CD4-positive, alpha-beta memory T cell (primary cell): ENCODE measurements around the gene LRRC49. TPM values are rescaled to one million over a fixed set of nuclear protein-coding genes. Genes with fewer than 3 reads are reported as not detected.
"Not testable (repeated sequence)": the region's sequence is repeated elsewhere in the genome, so short reads cannot be mapped to it uniquely, and the experiment has no call there.

ENCODE experiments used
- CTCF ChIA-PET: fragments of 350-600 bp; sonication (Branson Sonifier 250); formaldehyde crosslinking; loops from one replicate; lab custom pipeline; 2021; ENCODE audit warnings: inconsistent platforms; ENCODE audit not compliant: partially characterized antibody; lab: Charles Lee
- POLR2A ChIA-PET: fragments of 350-600 bp; sonication (Branson Sonifier 250); formaldehyde crosslinking; loops from one replicate; lab custom pipeline; 2021; ENCODE audit not compliant: partially characterized antibody; lab: Charles Lee
- DNase-seq, 5 donors: peaks; one replicate each; pipeline versions ENCODE4 v3.0.0 to v3.0.0-alpha.2; 2020 to 2022; ENCODE audit warnings: mixed read lengths in 1 of 5
- H3K27ac ChIP-seq: one replicate; pipeline ENCODE4 v1.7.0; 2013; ENCODE audit warnings: low read depth, low read length
- H3K27me3 ChIP-seq: 2 replicates; pipeline ENCODE4 v1.7.0; 2013; ENCODE audit warnings: mild to moderate bottlenecking, low read length, moderate library complexity; ENCODE audit not compliant: insufficient read depth
- H3K36me3 ChIP-seq: 2 replicates; pipeline ENCODE4 v1.7.0; 2013; ENCODE audit warnings: mild to moderate bottlenecking, low read length, moderate library complexity; ENCODE audit not compliant: insufficient read depth
- H3K4me1 ChIP-seq: 2 replicates; pipeline ENCODE4 v1.7.0; 2013; ENCODE audit warnings: mild to moderate bottlenecking, low read length, moderate library complexity; ENCODE audit not compliant: insufficient read depth
- H3K4me3 ChIP-seq, 2 donors: one replicate each; pipeline ENCODE4 v1.7.0; 2013; ENCODE audit warnings: low read length in 2 of 2, mild to moderate bottlenecking in 1 of 2
- H3K9me3 ChIP-seq, 2 donors: one replicate each; pipeline ENCODE4 v1.7.0; 2013; ENCODE audit warnings: low read length in 2 of 2, control low read depth in 1 of 2; ENCODE audit not compliant: control insufficient read depth in 1 of 2
- H3K27ac Mint-ChIP-seq, 7 donors: one replicate each; pipeline ENCODE4 v1.8.0; 2020 to 2021; ENCODE audit warnings: mixed read lengths in 7 of 7, mild to moderate bottlenecking in 6 of 7, inconsistent platforms in 3 of 7, moderate library complexity in 3 of 7
- H3K27me3 Mint-ChIP-seq, 2 donors: one replicate each; pipeline ENCODE4 v1.8.0; 2020 to 2021; ENCODE audit warnings: mixed read lengths in 2 of 2
- H3K36me3 Mint-ChIP-seq, 2 donors: one replicate each; pipeline ENCODE4 v1.8.0; 2020 to 2021; ENCODE audit warnings: mixed read lengths in 2 of 2, inconsistent platforms in 1 of 2, mild to moderate bottlenecking in 1 of 2
- H3K4me1 Mint-ChIP-seq, 4 donors: one replicate each; pipeline ENCODE4 v1.8.0; 2020 to 2021; ENCODE audit warnings: mixed read lengths in 4 of 4, mild to moderate bottlenecking in 1 of 4
- H3K4me3 Mint-ChIP-seq, 8 donors: one replicate each; pipeline ENCODE4 v1.8.0; 2020 to 2021; ENCODE audit warnings: mixed read lengths in 8 of 8, mild to moderate bottlenecking in 7 of 8, moderate library complexity in 6 of 8, inconsistent platforms in 3 of 8
- H3K9me3 Mint-ChIP-seq, 8 donors: one replicate each; pipeline ENCODE4 v1.8.0; 2020 to 2021; ENCODE audit warnings: mixed read lengths in 8 of 8, mild to moderate bottlenecking in 5 of 8, inconsistent platforms in 3 of 8, moderate library complexity in 1 of 8
- intact Hi-C: fragments of 100-400 bp; cut with micrococcal nuclease; formaldehyde crosslinking; loops from one replicate; pipeline ENCODE4 v1.15.1; 2023
- polyA plus RNA-seq, 2 donors: library from polyadenylated mRNA; unstranded; fragments of 300-500 nt; fragmentation: Illumina TruSeq; gene quantifications; one replicate each; pipeline ENCODE4 v1.2.3, GENCODE V29; 2021
- total RNA-seq, 2 experiments: library from RNA; stranded (reverse); gene quantifications; one replicate each; pipeline ENCODE4 v1.2.3, GENCODE V29; 2021

The LRRC49 gene
- total and polyA plus RNA-seq, 4 experiments from 2014 or later = 0.20 to 0.75 (median 0.50) TPM; not detected in 1

DNA sequence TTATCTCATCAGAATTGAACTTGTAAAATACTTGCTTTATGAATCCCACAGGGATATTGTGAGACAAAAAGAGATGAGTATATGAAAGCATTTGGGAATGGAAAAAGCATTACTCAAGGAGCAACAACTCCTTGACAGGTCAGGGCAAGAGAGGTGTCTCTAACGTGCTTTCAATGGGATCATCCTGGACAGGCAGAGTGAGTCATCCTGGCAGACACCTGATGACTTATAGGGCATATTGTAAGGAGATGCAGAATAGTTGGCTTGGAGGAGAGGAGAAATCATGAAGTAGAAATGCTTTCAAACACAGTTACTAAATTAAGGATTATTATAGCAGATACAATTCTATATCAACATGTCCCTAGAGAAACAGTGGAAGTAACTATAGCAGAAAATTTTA, 150.7 kb downstream of the LRRC49 start:
- DNase-seq = no peak
- Mint-ChIP-seq H3K27me3 (peaks cover 2 to 6% of the 10 kb centered on the region in 2 donors), H3K4me3 (no peak overlapping the region), H3K36me3 (no peaks in the 10 kb centered on the region), H3K4me1 (no peaks in the 10 kb centered on the region), H3K9me3 (no peaks in the 10 kb centered on the region), H3K27ac (no peak overlapping the region)
- Histone ChIP-seq H3K27me3 (no peaks in the 10 kb centered on the region), H3K4me3 (no peak overlapping the region), H3K4me1 (no peaks in the 10 kb centered on the region), H3K9me3 (no peaks in the 10 kb centered on the region), H3K27ac (no peak overlapping the region), H3K36me3 (no peaks in the 10 kb centered on the region)
- intact Hi-C loops = no loop called here
- CTCF ChIA-PET = no interaction called here
- POLR2A ChIA-PET = no interaction called here

DNA sequence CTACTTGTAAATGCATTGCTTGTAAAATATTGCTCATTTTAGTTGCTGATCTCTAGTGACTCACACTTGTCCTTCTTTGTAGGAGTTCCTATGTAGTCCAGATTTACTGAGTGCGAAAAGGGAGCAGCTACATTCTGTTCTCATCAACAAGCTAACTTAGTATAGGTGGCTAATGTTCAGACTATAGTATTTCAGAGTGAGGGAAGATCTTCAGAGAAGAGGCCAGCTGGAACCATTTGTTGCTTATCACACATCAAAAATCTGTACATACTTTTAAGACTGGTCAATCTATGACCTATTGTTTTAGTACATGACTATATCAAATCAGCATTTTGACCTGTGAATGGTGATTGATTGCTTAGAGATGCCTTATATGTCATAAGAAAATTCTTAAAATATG, 151.4 kb downstream of the LRRC49 start:
- no peaks in the 10 kb centered on the region for H3K4me1 ChIP-seq
- no peaks in the 10 kb centered on the region for H3K36me3 ChIP-seq
- Mint-ChIP-seq H3K4me3 (no peak overlapping the region), H3K27ac (no peak overlapping the region), H3K27me3 (peaks cover 4 to 6% of the 10 kb centered on the region in 2 donors), H3K9me3 (no peaks in the 10 kb centered on the region), H3K36me3 (no peaks in the 10 kb centered on the region), H3K4me1 (no peaks in the 10 kb centered on the region)
- POLR2A ChIA-PET = no interaction called here
- no peak overlapping the region for H3K4me3 ChIP-seq
- CTCF ChIA-PET = no interaction called here
- intact Hi-C loops = no loop called here
- no peaks in the 10 kb centered on the region for H3K9me3 ChIP-seq
- no peaks in the 10 kb centered on the region for H3K27me3 ChIP-seq
- no peak for DNase-seq
- no peak overlapping the region for H3K27ac ChIP-seq

DNA sequence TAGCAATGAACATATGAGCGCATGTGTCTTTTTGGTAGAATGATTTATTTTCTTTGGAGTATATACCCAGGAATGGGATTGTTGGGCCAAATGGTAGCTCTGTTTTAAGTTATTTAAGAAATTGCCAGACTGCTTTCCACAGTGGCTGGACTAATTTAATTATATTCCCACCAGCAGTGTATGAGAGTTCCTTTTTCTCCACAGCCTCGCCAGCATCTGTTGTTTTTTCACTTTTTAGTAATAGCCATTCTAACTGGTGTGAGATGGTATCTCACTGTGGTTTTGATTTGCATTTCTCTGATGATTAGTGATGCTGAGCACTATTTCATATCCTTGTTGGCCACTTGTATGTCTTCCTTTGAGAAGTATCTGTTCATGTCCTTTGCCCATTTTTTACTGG, 153.5 kb downstream of the LRRC49 start:
- POLR2A ChIA-PET, CTCF ChIA-PET, H3K4me1 ChIP-seq, H3K27me3 ChIP-seq, H3K27ac ChIP-seq, H3K9me3 Mint-ChIP-seq, H3K4me1 Mint-ChIP-seq, H3K9me3 ChIP-seq, H3K4me3 ChIP-seq, intact Hi-C loops, H3K27me3 Mint-ChIP-seq, DNase-seq, H3K4me3 Mint-ChIP-seq, H3K36me3 Mint-ChIP-seq, H3K36me3 ChIP-seq, H3K27ac Mint-ChIP-seq: not testable (repeated sequence)

DNA sequence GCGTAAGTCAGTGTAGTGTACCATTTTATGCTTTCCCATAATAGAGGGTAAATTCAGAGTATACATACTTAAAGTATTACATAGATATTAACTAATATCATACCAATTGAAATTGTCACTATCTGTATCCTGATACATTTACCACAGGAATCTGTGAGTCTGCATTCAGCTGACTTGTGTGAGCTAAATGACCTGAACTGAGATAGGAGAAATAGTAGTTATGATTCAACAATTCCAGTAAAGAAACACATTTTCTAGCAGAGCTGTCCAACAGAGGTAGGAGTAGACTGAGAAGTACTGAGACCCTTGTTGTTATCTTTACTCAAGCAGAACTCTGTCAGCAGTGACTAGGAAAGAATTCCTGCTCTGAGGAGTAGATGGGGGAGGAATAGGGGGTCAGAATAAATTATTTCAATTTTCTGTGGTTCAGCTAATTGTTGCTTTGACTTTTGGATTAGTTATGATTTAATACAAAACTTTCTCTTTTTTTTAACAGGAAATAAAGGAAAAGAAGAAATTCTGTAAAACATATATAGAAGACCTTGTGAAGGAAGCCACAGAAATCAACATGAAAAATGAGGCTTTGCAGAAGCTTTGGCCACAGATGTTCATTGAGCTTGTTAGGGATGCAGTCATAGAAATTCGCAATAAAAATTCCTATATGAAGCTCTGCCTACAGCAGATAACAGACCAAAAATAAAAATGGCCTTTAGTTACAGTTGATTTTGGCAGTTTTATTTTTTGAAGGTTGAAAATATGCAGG, 156.5 kb downstream of the LRRC49 start:
- H3K27me3 ChIP-seq = no peaks in the 10 kb centered on the region
- no peaks in the 10 kb centered on the region for H3K9me3 ChIP-seq
- intact Hi-C loops = no loop called here
- no peaks in the 10 kb centered on the region for H3K36me3 Mint-ChIP-seq
- no peaks in the 10 kb centered on the region for H3K4me1 ChIP-seq
- no peaks in the 10 kb centered on the region for H3K36me3 ChIP-seq
- peaks cover 0 to 2% (median 0%) of the 10 kb centered on the region in 8 donors for H3K9me3 Mint-ChIP-seq
- ChIA-PET POLR2A (no interaction called here), CTCF (no interaction called here)
- no peaks in the 10 kb centered on the region for H3K4me1 Mint-ChIP-seq
- DNase-seq = no peak
- no peak overlapping the region for H3K27ac Mint-ChIP-seq
- H3K4me3 Mint-ChIP-seq = no peak overlapping the region
- H3K4me3 ChIP-seq = no peak overlapping the region
- H3K27ac ChIP-seq = no peak overlapping the region
- H3K27me3 Mint-ChIP-seq = peaks cover 10 to 13% of the 10 kb centered on the region in 2 donors

DNA sequence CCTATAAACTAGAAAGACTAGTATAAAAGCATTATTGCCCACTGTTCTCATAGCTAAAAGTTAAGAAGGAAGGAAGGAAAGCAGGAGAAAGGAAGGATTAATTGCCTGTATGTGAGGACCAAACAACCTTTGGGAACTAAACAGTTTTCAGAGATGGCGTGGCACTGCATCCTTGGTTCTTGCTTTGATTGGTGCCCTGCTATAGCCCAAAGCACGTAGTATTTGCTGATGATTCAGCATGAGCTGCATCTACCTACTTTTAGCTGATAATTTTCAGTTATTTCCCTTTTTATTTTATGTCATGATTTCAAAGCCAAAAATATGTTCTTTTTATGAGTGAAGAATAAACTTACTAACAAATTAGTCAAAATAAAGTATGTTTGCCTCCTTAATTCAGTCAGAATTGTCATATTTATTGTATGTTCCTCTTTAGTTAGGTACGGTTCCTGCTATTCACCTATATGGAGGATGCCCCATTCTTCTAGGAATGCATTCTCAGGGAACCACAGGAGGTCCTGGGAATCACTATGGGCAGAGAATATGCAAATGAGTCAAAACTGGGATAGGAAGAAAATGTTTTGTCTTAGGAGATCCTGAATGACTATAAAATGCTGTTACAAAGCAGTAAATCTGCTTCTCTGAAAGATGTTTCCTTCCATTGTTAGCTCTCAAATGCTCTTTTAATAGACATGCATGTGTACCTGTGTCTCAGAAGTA, 157.2 kb downstream of the LRRC49 start:
- Mint-ChIP-seq H3K27me3 (peaks cover 10 to 13% of the 10 kb centered on the region in 2 donors), H3K9me3 (peaks cover 0 to 2% (median 0%) of the 10 kb centered on the region in 8 donors), H3K4me1 (no peaks in the 10 kb centered on the region), H3K27ac (no peak overlapping the region), H3K4me3 (no peak overlapping the region), H3K36me3 (no peaks in the 10 kb centered on the region)
- H3K9me3 ChIP-seq = no peaks in the 10 kb centered on the region
- no peak for DNase-seq
- no peaks in the 10 kb centered on the region for H3K27me3 ChIP-seq
- ChIA-PET POLR2A (no interaction called here), CTCF (no interaction called here)
- H3K4me1 ChIP-seq = no peaks in the 10 kb centered on the region
- intact Hi-C loops = no loop called here
- no peak overlapping the region for H3K27ac ChIP-seq
- H3K4me3 ChIP-seq = no peak overlapping the region
- no peaks in the 10 kb centered on the region for H3K36me3 ChIP-seq

DNA sequence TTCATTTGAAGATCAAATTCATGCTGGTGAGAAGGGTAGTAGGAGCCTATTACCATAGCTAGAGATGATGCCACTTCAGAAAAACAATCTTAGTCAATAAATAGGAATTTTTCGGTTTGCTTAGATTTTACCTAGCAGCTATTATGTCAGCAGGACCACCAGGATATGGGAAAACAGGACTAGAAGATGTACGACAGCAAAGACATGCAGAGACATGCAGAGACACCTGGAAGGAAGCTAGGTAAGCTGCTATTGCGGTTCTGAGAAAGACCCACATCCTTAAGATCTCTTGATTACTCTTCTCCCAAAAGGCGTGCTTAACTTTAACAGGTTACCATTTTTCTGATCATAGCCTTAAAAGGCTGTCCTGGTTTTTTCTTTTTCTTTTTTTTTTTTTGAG, 157.8 kb downstream of the LRRC49 start:
- peaks cover 0 to 2% (median 0%) of the 10 kb centered on the region in 8 donors for H3K9me3 Mint-ChIP-seq
- intact Hi-C loops = no loop called here
- no peaks in the 10 kb centered on the region for H3K27me3 ChIP-seq
- H3K36me3 ChIP-seq = no peaks in the 10 kb centered on the region
- H3K4me1 Mint-ChIP-seq = no peaks in the 10 kb centered on the region
- no peaks in the 10 kb centered on the region for H3K4me1 ChIP-seq
- H3K9me3 ChIP-seq = no peaks in the 10 kb centered on the region
- ChIA-PET CTCF (no interaction called here), POLR2A (no interaction called here)
- no peak overlapping the region for H3K27ac Mint-ChIP-seq
- no peak overlapping the region for H3K27ac ChIP-seq
- peaks cover 10 to 13% of the 10 kb centered on the region in 2 donors for H3K27me3 Mint-ChIP-seq
- no peak overlapping the region for H3K4me3 Mint-ChIP-seq
- no peak for DNase-seq
- H3K36me3 Mint-ChIP-seq = no peaks in the 10 kb centered on the region
- no peak overlapping the region for H3K4me3 ChIP-seq

DNA sequence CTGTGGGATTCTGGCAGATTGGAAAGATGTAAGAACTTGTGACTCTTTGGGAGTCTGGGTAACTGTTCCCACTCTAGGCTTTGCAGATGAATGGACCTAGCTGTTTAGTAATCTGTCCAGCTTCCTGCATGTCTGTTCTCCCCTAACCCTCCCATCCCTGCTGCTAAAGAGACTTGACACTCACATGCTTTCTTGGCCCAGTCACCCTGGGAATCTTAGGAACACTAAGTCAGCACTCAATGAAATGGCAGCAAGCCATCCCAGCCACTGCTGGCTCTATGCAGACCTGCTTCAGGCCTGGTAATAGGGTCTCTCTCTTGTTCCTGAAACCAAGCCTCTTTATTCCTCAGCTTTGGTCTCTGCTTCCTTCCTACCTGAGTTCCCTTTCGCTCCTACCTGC, 158.9 kb downstream of the LRRC49 start:
- Histone ChIP-seq H3K4me1 (no peaks in the 10 kb centered on the region), H3K36me3 (no peaks in the 10 kb centered on the region), H3K27me3 (no peaks in the 10 kb centered on the region), H3K4me3 (no peak overlapping the region), H3K9me3 (no peaks in the 10 kb centered on the region), H3K27ac (no peak overlapping the region)
- POLR2A ChIA-PET = no interaction called here
- Mint-ChIP-seq H3K4me1 (no peaks in the 10 kb centered on the region), H3K27me3 (peaks cover 9 to 13% of the 10 kb centered on the region in 2 donors), H3K9me3 (peaks cover 0 to 2% (median 0%) of the 10 kb centered on the region in 8 donors), H3K27ac (no peak overlapping the region), H3K36me3 (no peaks in the 10 kb centered on the region), H3K4me3 (no peak overlapping the region)
- intact Hi-C loops = no loop called here
- CTCF ChIA-PET = no interaction called here
- no peak for DNase-seq
